K562 (cell line): ENCODE measurements around the gene GIPR. TPM values are rescaled to one million over a fixed set of nuclear protein-coding genes. Genes with fewer than 3 reads are reported as not detected.

Experiments used
- ATAC-seq: fragments of 200-7000 bp; cut with Tn5 transposase; 3 replicates; pipeline ENCODE4 v1.9.1; 2020; ENCODE audit warnings: moderate library complexity
- BruUV-seq: library from RNA; stranded (reverse); fragments of 400-500 nt; replicated peaks from 2 replicates; lab custom pipeline; 2021; lab: Mats Ljungman, UMichigan
- CTCF ChIA-PET: fragments of 300-600 bp; formaldehyde crosslinking; extraction: SDS; loops from one replicate; lab custom pipeline; 2021; ENCODE audit warnings: low intra/inter-chr PET ratio; lab: Yijun Ruan, JAX
- POLR2A ChIA-PET: fragments of 300-600, 350-650 bp; sonication (Branson Sonifier 250); formaldehyde crosslinking; extraction: SDS; loops from one replicate; lab custom pipeline; 2021; ENCODE audit warnings: antibody characterized with exemption, inconsistent platforms; lab: Yijun Ruan, JAX
- DNase-seq, 4 experiments: peaks; one replicate each; pipeline versions ENCODE4 v3.0.0 to v3.0.0-alpha.2; 2011 to 2018; ENCODE audit warnings: low spot score in 3 of 4, mixed read lengths in 3 of 4; ENCODE audit errors: extremely low read depth in 1 of 4
- FAIRE-seq: peaks from 2 replicates; lab custom pipeline; 2011; peaks lifted over from hg19 to GRCh38; lab: Jason Lieb, UNC
- H2AFZ ChIP-seq: 2 replicates; pipeline ENCODE4 v1.6.0; 2011; ENCODE audit warnings: low read depth, low read length, control low read depth, inconsistent platforms
- H3K27ac ChIP-seq: fragments of 200-600 bp; 3 replicates; pipeline ENCODE4 v1.8.0; 2011; ENCODE audit warnings: low read depth, mild to moderate bottlenecking, control low read depth, inconsistent platforms, low read length, moderate library complexity, mixed read lengths; ENCODE audit errors: extremely low read depth
- H3K27me3 ChIP-seq, 2 experiments: fragments of 300-600 bp in 1 of 2; 2 replicates in 1 of 2; 3 replicates in 1 of 2; pipeline versions ENCODE4 v1.6.0 to v1.8.0; 2011; ENCODE audit warnings: inconsistent platforms in 2 of 2, low read length in 2 of 2, mild to moderate bottlenecking in 1 of 2, mixed read lengths in 1 of 2, moderate library complexity in 1 of 2; ENCODE audit not compliant: control insufficient read depth in 2 of 2, insufficient read depth in 2 of 2
- H3K36me3 ChIP-seq: fragments of 300-600 bp; 3 replicates; pipeline ENCODE4 v1.8.0; 2011; ENCODE audit warnings: mild to moderate bottlenecking, low read length, inconsistent platforms; ENCODE audit not compliant: control insufficient read depth, insufficient read depth
- H3K4me1 ChIP-seq, 2 experiments: fragments of 200-600 bp in 1 of 2; replicated peaks in 1 of 2; 2 replicates in 1 of 2; 3 replicates in 1 of 2; pipeline versions ENCODE4 v1.5.1 to v1.8.0; 2011; ENCODE audit warnings: inconsistent platforms in 2 of 2, low read length in 2 of 2, mild to moderate bottlenecking in 1 of 2, mixed read lengths in 1 of 2, moderate library complexity in 1 of 2; ENCODE audit not compliant: control insufficient read depth in 2 of 2, insufficient read depth in 2 of 2
- H3K4me2 ChIP-seq: 2 replicates; pipeline ENCODE4 v1.6.1; 2011; ENCODE audit warnings: low read length, control low read depth, inconsistent platforms, mixed read lengths; ENCODE audit not compliant: insufficient read depth
- H3K4me3 ChIP-seq: fragments of 200-600 bp; sonication (generic), shearing (Covaris generic); 2 replicates; pipeline ENCODE4 v1.5.1; 2016; ENCODE audit warnings: control low read depth, inconsistent platforms
- H3K79me2 ChIP-seq: fragments of 200-600 bp; 3 replicates; pipeline ENCODE4 v1.8.0; 2011; ENCODE audit warnings: low read length, inconsistent platforms; ENCODE audit not compliant: control insufficient read depth, insufficient read depth
- H3K9ac ChIP-seq, 2 experiments: 2 replicates each; pipeline versions ENCODE4 v1.6.0 to v1.6.1; 2011; ENCODE audit warnings: low read depth in 2 of 2, low read length in 2 of 2, control low read depth in 1 of 2, inconsistent platforms in 1 of 2, mild to moderate bottlenecking in 1 of 2, mixed read lengths in 1 of 2; ENCODE audit not compliant: insufficient read depth in 1 of 2
- H3K9me1 ChIP-seq: one replicate; pipeline ENCODE4 v1.6.0; 2011; ENCODE audit warnings: inconsistent platforms, mild to moderate bottlenecking, low read length, moderate library complexity; ENCODE audit not compliant: control insufficient read depth, insufficient read depth
- H3K9me3 ChIP-seq: replicated peaks from 2 replicates; pipeline ENCODE4 v1.5.1; 2011; ENCODE audit warnings: low read depth, low read length, inconsistent platforms; ENCODE audit not compliant: control insufficient read depth, insufficient read depth
- H4K20me1 ChIP-seq: replicated peaks from 2 replicates; pipeline ENCODE4 v1.6.1; 2011; ENCODE audit warnings: low read length, inconsistent platforms, mixed read lengths; ENCODE audit not compliant: control insufficient read depth, insufficient read depth
- C11orf30 ChIP-seq: fragments of 450-650 bp; IDR thresholded peaks from 2 replicates; pipeline ENCODE4 v1.6.1; 2016; ENCODE audit warnings: low read depth, mild to moderate bottlenecking
- FOXP1 ChIP-seq: sonication (generic); formaldehyde crosslinking; IDR thresholded peaks from 2 replicates; pipeline ENCODE4 v1.8.0; 2022; ENCODE audit warnings: mild to moderate bottlenecking, missing genetic modification reagents
- IRF1 ChIP-seq: sonication (generic); formaldehyde crosslinking; IDR thresholded peaks from 2 replicates; pipeline ENCODE4 v1.8.0; 2022; ENCODE audit warnings: missing genetic modification reagents, mild to moderate bottlenecking, borderline replicate concordance
- LEF1 ChIP-seq: fragments of 450-650 bp; IDR thresholded peaks from 2 replicates; pipeline ENCODE4 v1.6.1; 2016; ENCODE audit warnings: mild to moderate bottlenecking
- POLR2B ChIP-seq: fragments of 450-650 bp; IDR thresholded peaks from 2 replicates; pipeline ENCODE4 v1.6.1; 2018; ENCODE audit warnings: low read depth; ENCODE audit not compliant: partially characterized antibody
- THAP7 ChIP-seq: fragments of 250-450 bp; sonication (Bioruptor Pico); IDR thresholded peaks from 2 replicates; pipeline ENCODE4 v1.5.0; 2021
- USF2 ChIP-seq: sonication (generic); formaldehyde crosslinking; IDR thresholded peaks from 2 replicates; pipeline ENCODE4 v1.5.0; 2020; ENCODE audit warnings: missing genetic modification reagents
- ZNF24 ChIP-seq: fragments of 450-650 bp; IDR thresholded peaks from 2 replicates; pipeline ENCODE4 v1.6.1; 2016
- WGBS: fragments of 100-300 bp; shearing (Covaris generic); methylation state at CpG from one replicate; pipeline ENCODE4 v1.1.6; 2016; ENCODE audit warnings: low coverage, mixed read lengths; ENCODE audit not compliant: insufficient coverage; ENCODE audit errors: missing lambda C conversion rate; 5-methylcytosine and 5-hydroxymethylcytosine counted together
- in situ Hi-C: fragments of 300-500 bp; cut with MboI; formaldehyde crosslinking; loops from 4 replicates; pipeline ENCODE4 v1.15.0; 2018; ENCODE audit warnings: inconsistent platforms, mixed read lengths
- intact Hi-C: fragments of 100-400 bp; cut with micrococcal nuclease; formaldehyde crosslinking; loops from 2 replicates; pipeline ENCODE4 v1.14.2; 2022
- polyA plus RNA-seq, 8 experiments: library from polyadenylated mRNA; depleted of rRNA in 4 of 8; stranded (reverse) in 5 of 8; unstranded in 3 of 8; fragments of >200 nt; fragmentation: Nextera tagmentation in 2 of 8; fragmentation: Illumina TruSeq in 1 of 8; extraction: Ambion mirVana in 2 of 8; extraction: Trizol in 1 of 8; gene quantifications; 2 replicates each; pipeline versions ENCODE4 v1.2.1 to v1.2.3, GENCODE V29; 2011 to 2014; ENCODE audit warnings: inconsistent platforms in 1 of 8, missing spikeins in 1 of 8
- total RNA-seq, 7 experiments: library from RNA; depleted of rRNA in 6 of 7; stranded (reverse); fragments of >200 nt in 6 of 7; fragmentation: Illumina TruSeq in 2 of 7; extraction: Trizol in 2 of 7; gene quantifications; 2 replicates each; pipeline versions ENCODE4 v1.2.1 to v1.2.3, GENCODE V29; 2011 to 2021; ENCODE audit warnings: low replicate concordance in 1 of 7

Gene GIPR
- total and polyA plus RNA-seq, 9 of the 15 experiments (the other 6 are each of a cell fraction or from before 2014, with no cell fraction given) = 2.2 to 26.8 (median 12.7) TPM

- TF ChIP-seq POLR2B = peak; percentile 48
- TF ChIP-seq C11orf30 = no peak
These were observed 46.0 kb upstream of the GIPR start (continued) for GRCh38 chr19:45621976-45622503.

- BruUV-seq = no TSS peak
- Histone ChIP-seq H2AFZ (no peak overlapping the region), H3K9me1 (no peaks in the 10 kb centered on the region), H3K9ac (no peak overlapping the region), H4K20me1 (no peaks in the 10 kb centered on the region), H3K27me3 (no peaks in the 10 kb centered on the region), H3K36me3 (peaks cover 65% of the 10 kb centered on the region; the same call in 2 of the 3 replicates), H3K4me3 (no peak overlapping the region), H3K4me1 (peaks cover 0 to 6% of the 10 kb centered on the region in 2 experiments; a peak in 2 of 5 replicates), H3K79me2 (no peaks in the 10 kb centered on the region), H3K27ac (no peak overlapping the region), H3K9me3 (no peaks in the 10 kb centered on the region), H3K4me2 (no peak overlapping the region)
- ChIA-PET POLR2A (interaction anchor here (0.9 kb wide), 1 partner anchor 22 kb away, joined by 4 read pairs; no protein-coding TSS in a partner anchor), CTCF (no interaction called here)
- in situ Hi-C loops = no loop called here
- DNase-seq = no peak
- FAIRE-seq = no peak
- 64% methylated on average over 1 of the region's 1 CpG for whole genome bisulfite sequencing
- TF ChIP-seq IRF1 (no peak), USF2 (no peak), LEF1 (no peak), FOXP1 (no peak), THAP7 (CRISPR knock-in tag) (no peak), ZNF24 (peak; percentile 94)
- ATAC-seq = no peak
- intact Hi-C loops = no loop called here
These were observed 44.0 kb upstream of the GIPR start for GRCh38 chr19:45623984-45624383.
